Measurements from ENCODE around the gene UNC5B.

DNA sequence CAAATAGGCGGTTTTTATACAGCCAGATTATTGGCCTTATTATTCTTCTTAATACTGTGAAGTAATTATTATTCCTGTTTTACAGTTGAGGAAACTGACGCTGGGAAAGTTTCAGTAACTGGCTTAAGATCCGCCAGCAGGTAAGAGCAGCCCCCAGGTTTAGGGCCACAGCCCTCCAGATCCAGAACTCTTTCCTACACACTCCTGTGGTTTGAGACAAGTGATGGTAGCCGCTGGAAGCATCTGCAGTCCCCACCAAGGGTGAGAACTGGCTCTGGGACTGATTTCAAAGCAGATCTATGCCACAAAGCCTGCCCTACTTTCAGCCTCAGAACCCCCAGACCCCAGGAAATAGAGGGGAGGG lies 3.0 kb upstream of the UNC5B start:
- TF ChIP-seq EZH2 (IDR thresholded peaks at IDR 0.05) (no peak), POLR2AphosphoS5 (IDR thresholded peaks at IDR 0.05; ENCODE audit: borderline replicate concordance, low read depth, low read length) (no peak), FOXP2 (optimal IDR thresholded peaks at IDR 0.05; ENCODE audit: control extremely low read depth, extremely low read length, insufficient read depth) (no peak)
